Myocyte (in vitro differentiated cells): Measurements from ENCODE around the gene OXNAD1. TPM values are rescaled to one million over a fixed set of nuclear protein-coding genes. Genes with fewer than 3 reads are reported as not detected.
"Not testable (repeated sequence)": the region's sequence is repeated elsewhere in the genome, so short reads cannot be mapped to it uniquely, and the experiment has no call there.

Experiments
- DNase-seq: peaks from one replicate; pipeline ENCODE4 v3.0.0-alpha.2; 2012; ENCODE audit warnings: low read depth
- total RNA-seq: library from RNA; depleted of rRNA; stranded (reverse); fragments of >200 nt; gene quantifications from 2 replicates; pipeline ENCODE4 v1.2.3, GENCODE V29; 2014

Gene OXNAD1
- total RNA-seq, 1 donor from 2014 or later = 12.9 TPM

DNA sequence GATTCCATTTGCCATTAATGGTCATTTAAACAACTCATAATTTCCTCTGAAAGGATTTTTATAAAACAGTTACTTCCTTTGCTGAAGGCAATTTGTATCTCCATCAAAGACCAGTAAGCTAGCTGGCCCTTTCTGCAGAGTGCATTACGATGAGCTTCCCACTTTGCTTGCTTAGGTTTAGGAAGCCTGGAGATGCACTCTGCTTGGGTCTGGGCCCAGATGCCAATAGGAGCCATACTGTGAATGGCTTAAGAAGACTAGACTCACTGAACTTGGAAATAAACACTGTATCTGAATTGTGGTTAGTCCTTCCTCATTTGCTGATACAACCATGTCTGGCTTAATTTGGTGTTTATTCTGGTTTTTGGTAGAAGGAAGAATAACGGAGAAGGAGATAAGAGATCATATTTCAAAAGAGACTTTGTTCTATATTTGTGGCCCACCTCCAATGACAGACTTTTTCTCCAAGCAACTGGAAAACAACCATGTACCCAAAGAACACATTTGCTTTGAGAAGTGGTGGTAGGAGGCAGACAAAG, 38.1 kb downstream of the OXNAD1 start:
- no peak for DNase-seq

DNA sequence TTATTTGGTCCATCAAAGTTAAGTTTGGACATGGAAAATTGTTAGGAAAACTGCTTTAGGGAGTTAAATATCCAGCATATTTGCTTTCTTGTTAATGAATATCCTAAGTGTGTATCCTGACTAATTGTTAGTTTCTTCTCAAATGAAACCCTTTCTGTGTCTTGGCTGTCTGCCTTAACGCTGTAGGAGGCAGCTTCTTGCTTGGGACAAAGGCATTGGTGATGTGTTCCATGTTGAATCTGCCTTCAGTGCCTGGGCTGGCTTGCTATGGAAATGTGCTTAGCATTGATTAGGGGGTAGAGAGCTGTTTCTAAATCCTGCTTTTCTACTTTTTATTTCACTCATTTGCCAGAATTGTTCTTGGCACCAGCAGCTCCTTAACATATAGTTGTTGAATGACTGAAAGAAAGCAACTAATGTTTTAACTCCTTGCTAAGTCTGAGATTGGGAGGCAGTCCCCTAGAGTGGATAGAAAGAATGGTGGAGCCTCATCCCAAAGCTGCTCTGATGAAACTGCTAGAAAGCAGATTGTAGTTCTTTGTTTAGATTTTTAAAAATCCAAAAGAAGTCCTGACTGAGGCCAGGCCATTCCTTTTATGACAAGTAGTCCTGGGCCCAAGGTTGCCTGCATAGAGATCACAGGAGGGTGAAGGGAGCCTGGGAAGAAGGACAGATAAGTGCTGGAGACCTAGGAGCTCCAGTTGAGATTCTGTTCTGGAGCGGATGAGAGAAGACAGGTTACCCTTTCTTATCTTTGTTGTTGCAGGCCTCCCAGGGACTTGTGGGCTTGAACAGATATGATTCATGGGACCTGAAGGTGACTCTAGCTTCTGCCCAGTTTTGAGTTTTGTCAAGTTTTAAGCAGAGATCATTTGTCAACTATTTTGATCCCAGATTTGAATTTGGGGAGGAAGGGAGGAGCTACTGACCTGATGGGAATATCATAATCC, 39.3 kb downstream of the OXNAD1 start:
- no peak for DNase-seq

- no peak for DNase-seq
Measured at GRCh38 chr3:16305111-16305541, 40.1 kb downstream of the OXNAD1 start.

DNA sequence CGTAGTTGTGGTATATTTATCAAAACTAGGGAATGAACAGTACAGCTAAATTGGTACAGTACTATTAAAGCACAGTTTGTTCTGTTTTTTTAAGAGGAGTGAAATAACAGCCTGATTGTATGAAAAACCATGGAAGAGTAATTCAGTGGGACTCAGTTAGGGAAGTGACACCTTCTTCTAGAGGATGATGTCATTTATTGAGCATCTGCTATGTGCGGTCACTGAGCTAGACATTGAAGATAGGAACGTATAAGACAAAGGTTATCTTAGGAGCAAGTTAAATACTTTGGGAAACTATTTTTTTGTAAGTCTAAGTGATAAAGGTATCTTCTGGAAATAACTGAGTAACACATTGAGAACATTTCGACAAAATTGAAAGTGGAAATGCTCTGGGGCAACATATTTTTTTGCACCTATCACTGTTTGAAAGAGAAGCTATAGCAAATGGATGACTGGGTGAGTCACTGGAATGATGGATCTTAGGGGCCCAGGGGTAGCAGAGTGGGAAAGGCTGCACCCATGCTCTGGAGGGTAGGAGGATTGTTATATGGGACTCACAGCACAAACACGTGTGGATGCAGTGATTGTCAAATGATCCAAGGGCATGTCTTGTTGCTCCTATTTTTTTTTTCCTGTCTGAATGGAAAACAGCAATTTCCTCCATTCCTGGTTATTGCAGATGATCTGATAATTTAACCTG, 43.0 kb downstream of the OXNAD1 start:
- DNase-seq = no peak

DNA sequence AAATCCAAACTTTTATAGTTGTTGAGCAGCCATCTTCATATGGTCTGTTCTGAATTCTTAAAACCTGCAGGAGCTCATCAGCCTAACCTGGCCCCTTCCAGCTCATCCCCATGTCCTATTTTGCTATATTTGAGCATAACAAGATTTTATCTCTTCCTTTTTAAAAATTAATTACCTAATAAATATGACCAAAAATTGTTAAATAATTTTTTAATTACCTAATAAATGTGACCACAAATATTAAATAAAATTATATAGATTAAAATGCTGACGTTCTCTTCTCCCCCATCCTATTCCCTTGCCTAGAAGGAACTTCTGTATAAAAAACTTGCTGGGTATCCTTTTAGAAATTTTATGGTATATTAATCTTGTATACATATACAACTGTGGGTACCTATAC, 43.7 kb downstream of the OXNAD1 start:
- no peak for DNase-seq

DNA sequence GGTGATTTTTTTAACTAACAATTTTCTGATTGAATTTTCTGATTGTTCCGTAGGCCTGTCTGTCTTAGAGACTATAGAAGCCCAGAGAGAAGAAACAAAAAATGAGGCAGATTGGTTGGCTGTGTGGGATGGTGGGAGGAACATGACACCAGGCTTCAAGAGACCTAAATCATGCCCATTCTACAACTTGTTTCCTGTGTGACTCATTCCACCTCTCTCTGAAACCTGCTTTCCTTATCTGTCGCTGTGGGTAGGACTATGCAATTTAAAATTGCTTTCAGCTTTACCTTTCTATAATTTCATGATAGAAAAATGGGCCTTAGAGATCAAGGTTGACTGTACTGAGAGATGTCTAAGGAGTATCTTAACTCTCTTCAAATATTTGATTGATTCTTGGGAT, 44.5 kb downstream of the OXNAD1 start:
- DNase-seq = no peak

- DNase-seq = not testable (repeated sequence)
Measured at GRCh38 chr3:16310486-16310885, 45.5 kb downstream of the OXNAD1 start.

DNA sequence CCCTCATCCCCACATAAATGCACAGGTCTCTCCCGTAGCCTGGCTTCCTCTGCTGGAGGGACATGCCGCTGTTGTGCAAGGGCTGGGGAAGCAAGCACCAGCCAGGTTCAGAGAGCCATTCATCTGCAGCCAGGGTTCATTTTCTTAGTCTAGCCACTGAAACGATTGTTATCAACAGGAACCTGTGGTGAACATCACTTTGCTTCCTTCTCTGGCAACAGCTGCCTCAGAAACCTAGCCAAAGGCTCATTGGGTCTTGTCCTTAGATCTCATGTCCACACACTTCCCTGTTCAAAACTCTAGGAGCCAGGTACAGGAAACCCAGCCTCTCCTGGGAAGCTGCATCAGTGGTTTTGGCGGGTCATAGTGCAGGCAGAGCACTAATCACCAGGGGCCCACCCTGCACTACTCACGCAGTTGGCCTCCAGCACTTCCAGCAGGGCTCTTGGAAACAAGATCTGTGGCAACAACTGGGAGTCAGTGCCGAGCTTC, 47.0 kb downstream of the OXNAD1 start:
- peak; percentile 72 for DNase-seq

DNA sequence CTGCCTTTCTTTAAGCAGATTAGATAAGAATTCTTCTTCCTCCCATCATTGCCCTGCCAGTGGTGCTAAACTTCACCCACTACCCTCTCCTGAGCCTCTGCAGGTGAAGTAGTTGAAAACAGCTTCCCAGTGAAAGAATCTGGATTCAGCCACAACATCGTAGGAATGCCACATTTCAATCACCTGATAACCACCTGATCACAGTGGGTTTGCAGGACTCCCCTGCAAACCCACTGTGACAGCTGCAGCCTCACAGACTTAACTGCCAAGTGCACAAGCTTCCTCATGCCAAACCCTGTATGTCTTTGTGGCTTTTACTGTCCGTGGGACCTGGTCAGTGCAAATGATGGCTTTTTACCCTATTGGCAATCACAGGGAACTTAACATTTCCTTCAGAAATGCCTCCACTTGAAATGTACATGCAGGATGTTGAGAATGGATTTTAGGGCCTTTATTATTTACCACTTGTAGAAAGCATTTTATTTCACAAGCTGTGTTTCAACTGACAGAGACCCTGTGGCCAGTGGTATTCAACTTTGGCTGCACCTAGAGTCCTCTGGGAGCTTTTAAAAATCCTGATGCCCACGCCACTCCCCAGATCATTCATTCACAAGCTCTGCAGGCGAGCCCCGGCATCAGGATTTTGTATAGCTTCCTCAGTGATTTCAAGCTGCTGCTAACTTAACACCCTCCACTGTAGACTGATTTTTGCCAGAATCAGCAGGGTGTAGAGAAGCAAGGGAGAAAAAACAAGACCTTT, 49.1 kb downstream of the OXNAD1 start:
- DNase-seq = peak; percentile 84

GRCh38 chr3:16315623-16316022, 50.6 kb downstream of the OXNAD1 start:
- DNase-seq = no peak

GRCh38 chr3:16316396-16316795, 51.4 kb downstream of the OXNAD1 start:
- DNase-seq = no peak

DNA sequence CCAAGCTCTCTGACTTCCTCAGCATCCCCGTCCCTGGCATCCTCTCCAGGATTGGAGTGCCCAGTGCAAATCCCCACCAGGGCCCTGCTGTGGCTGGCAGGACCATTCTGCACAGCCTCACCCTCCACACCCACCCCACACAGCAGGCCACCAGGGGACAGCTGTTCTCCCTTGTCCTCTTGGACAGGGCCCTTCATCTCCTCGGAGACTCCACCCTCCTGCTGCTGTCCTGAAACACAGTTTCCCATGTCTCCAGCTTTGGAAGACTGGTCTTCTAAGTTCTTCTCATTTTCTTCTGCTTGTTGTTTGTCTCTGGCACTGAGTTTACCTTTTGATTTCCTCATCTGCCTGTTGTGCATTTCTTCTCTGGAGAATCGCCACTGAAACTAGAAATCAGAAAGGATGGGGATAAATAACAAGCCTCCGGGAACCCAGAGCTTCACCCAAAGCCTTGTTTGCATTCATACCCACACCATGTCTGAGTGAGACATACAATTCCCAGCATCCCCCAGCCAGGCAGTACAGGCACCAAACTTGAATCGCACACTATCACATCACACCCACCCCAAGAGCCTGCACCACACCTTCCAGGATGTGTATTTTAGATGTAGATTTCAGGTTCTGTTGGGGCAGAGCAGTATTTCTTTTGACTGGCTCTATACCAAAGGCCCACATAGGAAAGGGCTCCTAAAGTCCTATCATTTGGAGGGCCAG, 52.0 kb downstream of the OXNAD1 start:
- DNase-seq = peak; percentile 78

DNA sequence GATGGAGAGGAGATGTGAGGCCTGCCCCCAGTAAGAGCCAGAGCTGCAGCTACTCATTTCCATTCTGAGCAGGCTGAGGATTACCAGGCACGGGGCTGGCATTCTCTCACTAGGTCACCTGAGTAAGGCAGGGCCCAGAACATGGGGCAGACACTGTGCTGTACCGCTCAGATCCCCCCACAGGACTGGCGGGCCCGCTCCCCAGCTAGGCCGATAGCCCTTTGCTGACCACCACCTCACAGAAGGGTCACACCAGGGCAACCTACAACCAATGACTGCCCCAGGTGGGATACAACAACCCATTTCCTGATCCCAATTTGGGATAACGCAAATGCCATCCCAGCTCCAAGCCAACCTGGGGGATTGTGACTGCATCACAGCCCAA, 52.5 kb downstream of the OXNAD1 start:
- no peak for DNase-seq

DNA sequence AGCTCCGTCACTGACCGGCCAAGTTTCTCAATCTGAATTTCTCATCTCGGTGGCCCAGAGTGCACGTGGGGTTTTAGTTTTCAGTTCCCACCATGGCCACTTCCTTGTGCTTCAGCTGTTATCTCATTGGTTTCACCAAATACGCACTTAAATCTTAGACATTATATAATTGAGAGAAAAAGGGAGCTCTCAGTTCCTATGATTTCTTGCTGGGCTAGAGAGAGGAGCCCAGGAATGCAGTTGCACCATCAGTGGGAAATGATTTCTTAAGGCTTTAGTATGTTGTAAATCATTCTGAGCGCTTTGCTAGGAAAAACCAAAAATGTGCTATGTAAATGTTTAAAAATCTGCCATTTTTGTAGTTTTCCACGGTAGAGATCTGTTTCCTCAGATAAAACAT, 53.2 kb downstream of the OXNAD1 start:
- DNase-seq = no peak

- DNase-seq = no peak
Measured at GRCh38 chr3:16319307-16319706, 54.3 kb downstream of the OXNAD1 start.

DNA sequence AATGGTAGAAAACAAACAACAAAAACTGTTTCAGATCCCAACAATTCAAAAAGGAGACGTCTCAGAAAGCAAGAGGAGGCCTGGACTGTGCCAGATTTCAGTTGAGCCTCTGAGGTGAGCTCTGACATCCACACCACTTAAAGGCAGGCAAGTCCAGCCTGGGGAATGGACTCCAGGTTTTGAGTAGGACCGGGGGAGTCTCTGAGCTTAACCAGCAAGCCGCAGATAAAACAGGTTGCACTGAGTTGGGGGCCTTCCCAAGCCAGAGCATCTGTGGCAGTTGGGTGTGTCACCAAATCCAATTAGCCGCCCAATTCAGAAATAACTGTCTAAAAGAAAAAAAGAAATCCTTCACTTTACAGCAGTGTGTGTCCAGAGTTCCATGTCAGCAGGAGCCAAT, 54.7 kb downstream of the OXNAD1 start:
- DNase-seq = no peak

GRCh38 chr3:16320711-16321110, 55.7 kb downstream of the OXNAD1 start:
- no peak for DNase-seq

- DNase-seq = no peak
Measured at GRCh38 chr3:16322189-16322588, 57.2 kb downstream of the OXNAD1 start.

DNA sequence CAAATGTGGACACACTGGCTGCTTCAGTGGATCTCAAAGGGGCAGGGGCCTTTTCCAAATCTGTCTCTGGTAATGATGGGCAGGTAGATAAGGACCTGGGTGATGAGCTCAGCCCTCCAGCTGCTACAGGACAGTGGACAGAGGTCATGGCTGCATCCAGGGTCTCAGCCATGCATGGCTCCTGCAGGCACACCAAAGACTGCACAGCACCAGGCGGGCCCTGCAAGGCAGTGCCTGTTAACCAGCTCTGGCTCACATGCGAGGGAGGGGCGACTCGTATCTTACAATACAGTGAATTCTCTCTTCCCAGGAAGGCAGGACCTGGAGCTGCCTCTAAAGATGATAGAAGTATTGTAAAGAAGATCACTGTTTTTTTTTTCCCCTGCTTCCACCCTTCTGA, 58.7 kb downstream of the OXNAD1 start:
- DNase-seq = no peak

GRCh38 chr3:16325850-16326249, 60.8 kb downstream of the OXNAD1 start:
- no peak for DNase-seq
